GM04503 (cell line): ENCODE measurements around the gene FMN2.
"Not testable (repeated sequence)": the region's sequence is repeated elsewhere in the genome, so short reads cannot be mapped to it uniquely, and the experiment has no call there.

ENCODE experiments used
- DNase-seq: peaks from one replicate; pipeline ENCODE4 v3.0.0-alpha.2; 2012; ENCODE audit warnings: low read depth

The FMN2 gene

GRCh38 chr1:240255922-240256321, 164.2 kb downstream of the FMN2 start:
- no peak for DNase-seq

GRCh38 chr1:240256836-240257503, 165.3 kb downstream of the FMN2 start:
- DNase-seq: no peak

- peak; percentile 96 for DNase-seq
These were observed 167.2 kb downstream of the FMN2 start for GRCh38 chr1:240258910-240259309.

- not testable (repeated sequence) for DNase-seq
These were observed 172.8 kb downstream of the FMN2 start for GRCh38 chr1:240264494-240264893.

GRCh38 chr1:240271081-240271480, 179.4 kb downstream of the FMN2 start:
- no peak for DNase-seq

GRCh38 chr1:240274569-240274968, 182.9 kb downstream of the FMN2 start:
- DNase-seq: no peak

GRCh38 chr1:240275219-240275618, 183.5 kb downstream of the FMN2 start:
- not testable (repeated sequence) for DNase-seq

- no peak for DNase-seq
These were observed 186.4 kb downstream of the FMN2 start for GRCh38 chr1:240278082-240278481.

- no peak for DNase-seq
These were observed 189.1 kb downstream of the FMN2 start for GRCh38 chr1:240280560-240281322.

GRCh38 chr1:240282061-240282830, 190.6 kb downstream of the FMN2 start:
- DNase-seq: peak; percentile 25

- peak; percentile 49 for DNase-seq
These were observed 193.2 kb downstream of the FMN2 start for GRCh38 chr1:240284656-240285414.

- DNase-seq: peak; percentile 93
These were observed 193.9 kb downstream of the FMN2 start for GRCh38 chr1:240285540-240285939.

- DNase-seq: no peak
These were observed 196.0 kb downstream of the FMN2 start for GRCh38 chr1:240287722-240288121.

GRCh38 chr1:240293706-240294105, 202.0 kb downstream of the FMN2 start:
- DNase-seq: no peak

GRCh38 chr1:240294566-240294965, 202.9 kb downstream of the FMN2 start:
- DNase-seq: no peak

GRCh38 chr1:240295811-240296210, 204.1 kb downstream of the FMN2 start:
- no peak for DNase-seq

- no peak for DNase-seq
These were observed 212.8 kb downstream of the FMN2 start for GRCh38 chr1:240304466-240304865.

- no peak for DNase-seq
These were observed 215.0 kb downstream of the FMN2 start for GRCh38 chr1:240306673-240307072.

- DNase-seq: no peak
These were observed 216.4 kb downstream of the FMN2 start for GRCh38 chr1:240308096-240308495.

- no peak for DNase-seq
These were observed 218.1 kb downstream of the FMN2 start for GRCh38 chr1:240309769-240310168.

GRCh38 chr1:240310226-240310925, 218.7 kb downstream of the FMN2 start:
- DNase-seq: peak; percentile 75
